Activated T-helper 17 cell treated with anti-CD3 and anti-CD28 coated beads, Interleukin-2, amount 50 U/mL, for 72 hours (primary cell): ENCODE data around the gene PLA2G2F. TPM values are rescaled to one million over a fixed set of nuclear protein-coding genes. Genes with fewer than 3 reads are reported as not detected.
A peak's percentile ranks its signal among the peaks of the same experiment; 100 is the strongest.

Source experiments
- ATAC-seq: fragments of 150-1000 bp; cut with Tn5 transposase; replicated peaks from 2 replicates; pipeline ENCODE4 v1.10.0; 2021; ENCODE audit warnings: mild to moderate bottlenecking, moderate library complexity
- H3K27ac Mint-ChIP-seq: one replicate; pipeline ENCODE4 v1.8.0; 2022; ENCODE audit warnings: mixed read lengths
- H3K27me3 Mint-ChIP-seq: one replicate; pipeline ENCODE4 v1.8.0; 2022; ENCODE audit warnings: mixed read lengths
- H3K36me3 Mint-ChIP-seq: one replicate; pipeline ENCODE4 v1.8.0; 2022; ENCODE audit warnings: low read depth, mild to moderate bottlenecking, mixed read lengths
- H3K4me1 Mint-ChIP-seq: one replicate; pipeline ENCODE4 v1.8.0; 2022; ENCODE audit warnings: mixed read lengths
- H3K4me3 Mint-ChIP-seq: one replicate; pipeline ENCODE4 v1.8.0; 2022; ENCODE audit warnings: mild to moderate bottlenecking, mixed read lengths
- H3K9me3 Mint-ChIP-seq: one replicate; pipeline ENCODE4 v1.8.0; 2022; ENCODE audit warnings: mixed read lengths
- total RNA-seq, 2 donors: library from RNA; stranded (reverse); gene quantifications; one replicate each; pipeline ENCODE4 v1.2.3, GENCODE V29; 2022

PLA2G2F gene
- total RNA-seq, 2 donors from 2014 or later: not detected

GRCh38 chr1:20108366-20109123, 30.6 kb upstream of the PLA2G2F start:
- H3K4me3 Mint-ChIP-seq: no peak overlapping the region
- H3K27ac Mint-ChIP-seq: no peak overlapping the region
- H3K36me3 Mint-ChIP-seq: no peaks in the 10 kb centered on the region
- no peaks in the 10 kb centered on the region for H3K4me1 Mint-ChIP-seq
- ATAC-seq: no peak
- H3K9me3 Mint-ChIP-seq: no peaks in the 10 kb centered on the region
- H3K27me3 Mint-ChIP-seq: no peaks in the 10 kb centered on the region

- no peak overlapping the region for H3K27ac Mint-ChIP-seq
- H3K4me1 Mint-ChIP-seq: no peaks in the 10 kb centered on the region
- no peak overlapping the region for H3K4me3 Mint-ChIP-seq
- peaks cover 2% of the 10 kb centered on the region for H3K27me3 Mint-ChIP-seq
- peak; percentile 18 for ATAC-seq
- H3K36me3 Mint-ChIP-seq: no peaks in the 10 kb centered on the region
- H3K9me3 Mint-ChIP-seq: no peaks in the 10 kb centered on the region
These were observed 29.8 kb upstream of the PLA2G2F start for GRCh38 chr1:20109223-20109856.

- no peak overlapping the region for H3K27ac Mint-ChIP-seq
- no peak overlapping the region for H3K4me3 Mint-ChIP-seq
- H3K27me3 Mint-ChIP-seq: peaks cover 4% of the 10 kb centered on the region
- no peaks in the 10 kb centered on the region for H3K36me3 Mint-ChIP-seq
- ATAC-seq: no peak
- no peaks in the 10 kb centered on the region for H3K4me1 Mint-ChIP-seq
- no peaks in the 10 kb centered on the region for H3K9me3 Mint-ChIP-seq
These were observed 28.4 kb upstream of the PLA2G2F start for GRCh38 chr1:20110679-20111078.

- no peaks in the 10 kb centered on the region for H3K9me3 Mint-ChIP-seq
- H3K27me3 Mint-ChIP-seq: peaks cover 7% of the 10 kb centered on the region
- no peaks in the 10 kb centered on the region for H3K36me3 Mint-ChIP-seq
- no peak for ATAC-seq
- H3K4me1 Mint-ChIP-seq: no peaks in the 10 kb centered on the region
- no peak overlapping the region for H3K27ac Mint-ChIP-seq
- H3K4me3 Mint-ChIP-seq: no peak overlapping the region
These were observed 27.7 kb upstream of the PLA2G2F start for GRCh38 chr1:20111452-20111851.

GRCh38 chr1:20112279-20113000, 26.7 kb upstream of the PLA2G2F start:
- no peaks in the 10 kb centered on the region for H3K36me3 Mint-ChIP-seq
- ATAC-seq: peak; percentile 56
- H3K27ac Mint-ChIP-seq: no peak overlapping the region
- H3K27me3 Mint-ChIP-seq: peaks cover 11% of the 10 kb centered on the region
- H3K9me3 Mint-ChIP-seq: no peaks in the 10 kb centered on the region
- H3K4me3 Mint-ChIP-seq: no peak overlapping the region
- H3K4me1 Mint-ChIP-seq: no peaks in the 10 kb centered on the region

GRCh38 chr1:20114021-20114648, 25.0 kb upstream of the PLA2G2F start:
- H3K27me3 Mint-ChIP-seq: peaks cover 20% of the 10 kb centered on the region
- no peaks in the 10 kb centered on the region for H3K4me1 Mint-ChIP-seq
- H3K27ac Mint-ChIP-seq: no peak overlapping the region
- H3K9me3 Mint-ChIP-seq: no peaks in the 10 kb centered on the region
- no peak overlapping the region for H3K4me3 Mint-ChIP-seq
- no peak for ATAC-seq
- no peaks in the 10 kb centered on the region for H3K36me3 Mint-ChIP-seq

- Mint-ChIP-seq H3K27me3 (peaks cover 26% of the 10 kb centered on the region), H3K27ac (no peak overlapping the region), H3K4me1 (no peaks in the 10 kb centered on the region), H3K36me3 (no peaks in the 10 kb centered on the region), H3K4me3 (no peak overlapping the region), H3K9me3 (no peaks in the 10 kb centered on the region)
- no peak for ATAC-seq
These were observed 23.6 kb upstream of the PLA2G2F start for GRCh38 chr1:20115479-20115878.

- no peaks in the 10 kb centered on the region for H3K4me1 Mint-ChIP-seq
- H3K4me3 Mint-ChIP-seq: no peak overlapping the region
- no peak overlapping the region for H3K27ac Mint-ChIP-seq
- peaks cover 26% of the 10 kb centered on the region for H3K27me3 Mint-ChIP-seq
- no peaks in the 10 kb centered on the region for H3K9me3 Mint-ChIP-seq
- ATAC-seq: no peak
- no peaks in the 10 kb centered on the region for H3K36me3 Mint-ChIP-seq
These were observed 23.2 kb upstream of the PLA2G2F start for GRCh38 chr1:20115916-20116315.

- Mint-ChIP-seq H3K27me3 (peaks cover 37% of the 10 kb centered on the region), H3K9me3 (no peaks in the 10 kb centered on the region), H3K27ac (no peak overlapping the region), H3K4me3 (no peak overlapping the region), H3K36me3 (no peaks in the 10 kb centered on the region), H3K4me1 (no peaks in the 10 kb centered on the region)
- no peak for ATAC-seq
These were observed 21.9 kb upstream of the PLA2G2F start for GRCh38 chr1:20117236-20117635.

GRCh38 chr1:20119347-20119746, 19.8 kb upstream of the PLA2G2F start, which contains the start of gene PLA2G2D:
Gene PLA2G2D, minus strand, starts transcription at chr1:20119536. Its CDS starts 38 bp downstream, at chr1:20119498.
- Mint-ChIP-seq H3K27ac (no peak within 1 kb of the TSS), H3K9me3 (no peaks in the 10 kb centered on the region), H3K27me3 (peaks cover 41% of the 10 kb centered on the region), H3K36me3 (no peaks in the 10 kb centered on the region), H3K4me1 (no peaks in the 10 kb centered on the region), H3K4me3 (no peak within 1 kb of the TSS)
- no peak for ATAC-seq

GRCh38 chr1:20120796-20121195, 18.3 kb upstream of the PLA2G2F start:
- no peaks in the 10 kb centered on the region for H3K9me3 Mint-ChIP-seq
- H3K36me3 Mint-ChIP-seq: no peaks in the 10 kb centered on the region
- H3K4me3 Mint-ChIP-seq: no peak overlapping the region
- no peak overlapping the region for H3K27ac Mint-ChIP-seq
- no peaks in the 10 kb centered on the region for H3K4me1 Mint-ChIP-seq
- ATAC-seq: no peak
- H3K27me3 Mint-ChIP-seq: peaks cover 50% of the 10 kb centered on the region

- H3K9me3 Mint-ChIP-seq: no peaks in the 10 kb centered on the region
- H3K27ac Mint-ChIP-seq: no peak overlapping the region
- no peaks in the 10 kb centered on the region for H3K36me3 Mint-ChIP-seq
- H3K4me3 Mint-ChIP-seq: no peak overlapping the region
- ATAC-seq: no peak
- H3K27me3 Mint-ChIP-seq: peaks cover 39% of the 10 kb centered on the region
- no peaks in the 10 kb centered on the region for H3K4me1 Mint-ChIP-seq
These were observed 15.2 kb upstream of the PLA2G2F start for GRCh38 chr1:20123722-20124455.

- Mint-ChIP-seq H3K4me3 (no peak overlapping the region), H3K27me3 (peaks cover 38% of the 10 kb centered on the region), H3K4me1 (no peaks in the 10 kb centered on the region), H3K9me3 (no peaks in the 10 kb centered on the region), H3K27ac (no peak overlapping the region), H3K36me3 (no peaks in the 10 kb centered on the region)
- peak; percentile 64 for ATAC-seq
These were observed 14.6 kb upstream of the PLA2G2F start for GRCh38 chr1:20124456-20125057.

GRCh38 chr1:20125100-20125499, 14.0 kb upstream of the PLA2G2F start:
- H3K4me3 Mint-ChIP-seq: no peak overlapping the region
- peak; percentile 31 for ATAC-seq
- H3K9me3 Mint-ChIP-seq: no peaks in the 10 kb centered on the region
- no peak overlapping the region for H3K27ac Mint-ChIP-seq
- H3K4me1 Mint-ChIP-seq: no peaks in the 10 kb centered on the region
- peaks cover 34% of the 10 kb centered on the region for H3K27me3 Mint-ChIP-seq
- H3K36me3 Mint-ChIP-seq: no peaks in the 10 kb centered on the region
